ENCODE results near the gene CSMD2. TPM values are rescaled to one million over a fixed set of nuclear protein-coding genes. Genes with fewer than 3 reads are reported as not detected.

Gene CSMD2
- total and polyA plus RNA-seq, 2 of the 8 experiments (the other 6 are each of a cell fraction or from before 2014, with no cell fraction given) = 7.0 to 14.7 TPM

DNA sequence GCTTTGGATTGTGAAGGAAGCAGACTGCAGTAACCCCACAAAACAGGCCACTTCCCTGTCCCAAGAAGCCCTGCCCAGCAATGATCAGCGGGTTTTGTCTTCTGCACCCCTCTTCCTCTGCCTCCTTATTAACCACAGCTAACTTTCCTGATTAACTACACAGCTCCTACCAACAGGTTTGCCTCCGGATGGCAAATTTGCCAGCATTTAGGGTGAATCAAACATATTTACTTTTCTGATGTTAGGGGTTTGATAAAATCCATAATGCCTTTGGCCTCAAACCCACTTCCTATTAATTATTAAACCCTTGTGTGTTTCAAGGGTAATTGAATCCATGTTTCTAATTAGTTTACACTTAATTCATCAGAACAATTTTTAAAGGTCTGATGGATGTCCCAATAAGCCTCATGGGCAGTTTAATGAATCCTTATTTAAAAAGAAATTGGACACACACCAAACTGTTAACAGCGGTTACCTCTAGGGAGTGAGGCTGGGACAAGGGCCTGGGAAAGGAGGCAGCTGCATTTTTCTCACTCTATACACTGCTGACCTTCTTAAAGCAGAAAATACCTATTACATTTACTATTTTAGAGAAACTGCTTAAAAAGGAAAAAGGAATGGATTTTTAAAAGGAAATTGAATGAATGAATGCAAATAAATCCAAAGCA lies 91.9 kb downstream of the CSMD2 start (continued):
- TF ChIP-seq, protein P1, sequence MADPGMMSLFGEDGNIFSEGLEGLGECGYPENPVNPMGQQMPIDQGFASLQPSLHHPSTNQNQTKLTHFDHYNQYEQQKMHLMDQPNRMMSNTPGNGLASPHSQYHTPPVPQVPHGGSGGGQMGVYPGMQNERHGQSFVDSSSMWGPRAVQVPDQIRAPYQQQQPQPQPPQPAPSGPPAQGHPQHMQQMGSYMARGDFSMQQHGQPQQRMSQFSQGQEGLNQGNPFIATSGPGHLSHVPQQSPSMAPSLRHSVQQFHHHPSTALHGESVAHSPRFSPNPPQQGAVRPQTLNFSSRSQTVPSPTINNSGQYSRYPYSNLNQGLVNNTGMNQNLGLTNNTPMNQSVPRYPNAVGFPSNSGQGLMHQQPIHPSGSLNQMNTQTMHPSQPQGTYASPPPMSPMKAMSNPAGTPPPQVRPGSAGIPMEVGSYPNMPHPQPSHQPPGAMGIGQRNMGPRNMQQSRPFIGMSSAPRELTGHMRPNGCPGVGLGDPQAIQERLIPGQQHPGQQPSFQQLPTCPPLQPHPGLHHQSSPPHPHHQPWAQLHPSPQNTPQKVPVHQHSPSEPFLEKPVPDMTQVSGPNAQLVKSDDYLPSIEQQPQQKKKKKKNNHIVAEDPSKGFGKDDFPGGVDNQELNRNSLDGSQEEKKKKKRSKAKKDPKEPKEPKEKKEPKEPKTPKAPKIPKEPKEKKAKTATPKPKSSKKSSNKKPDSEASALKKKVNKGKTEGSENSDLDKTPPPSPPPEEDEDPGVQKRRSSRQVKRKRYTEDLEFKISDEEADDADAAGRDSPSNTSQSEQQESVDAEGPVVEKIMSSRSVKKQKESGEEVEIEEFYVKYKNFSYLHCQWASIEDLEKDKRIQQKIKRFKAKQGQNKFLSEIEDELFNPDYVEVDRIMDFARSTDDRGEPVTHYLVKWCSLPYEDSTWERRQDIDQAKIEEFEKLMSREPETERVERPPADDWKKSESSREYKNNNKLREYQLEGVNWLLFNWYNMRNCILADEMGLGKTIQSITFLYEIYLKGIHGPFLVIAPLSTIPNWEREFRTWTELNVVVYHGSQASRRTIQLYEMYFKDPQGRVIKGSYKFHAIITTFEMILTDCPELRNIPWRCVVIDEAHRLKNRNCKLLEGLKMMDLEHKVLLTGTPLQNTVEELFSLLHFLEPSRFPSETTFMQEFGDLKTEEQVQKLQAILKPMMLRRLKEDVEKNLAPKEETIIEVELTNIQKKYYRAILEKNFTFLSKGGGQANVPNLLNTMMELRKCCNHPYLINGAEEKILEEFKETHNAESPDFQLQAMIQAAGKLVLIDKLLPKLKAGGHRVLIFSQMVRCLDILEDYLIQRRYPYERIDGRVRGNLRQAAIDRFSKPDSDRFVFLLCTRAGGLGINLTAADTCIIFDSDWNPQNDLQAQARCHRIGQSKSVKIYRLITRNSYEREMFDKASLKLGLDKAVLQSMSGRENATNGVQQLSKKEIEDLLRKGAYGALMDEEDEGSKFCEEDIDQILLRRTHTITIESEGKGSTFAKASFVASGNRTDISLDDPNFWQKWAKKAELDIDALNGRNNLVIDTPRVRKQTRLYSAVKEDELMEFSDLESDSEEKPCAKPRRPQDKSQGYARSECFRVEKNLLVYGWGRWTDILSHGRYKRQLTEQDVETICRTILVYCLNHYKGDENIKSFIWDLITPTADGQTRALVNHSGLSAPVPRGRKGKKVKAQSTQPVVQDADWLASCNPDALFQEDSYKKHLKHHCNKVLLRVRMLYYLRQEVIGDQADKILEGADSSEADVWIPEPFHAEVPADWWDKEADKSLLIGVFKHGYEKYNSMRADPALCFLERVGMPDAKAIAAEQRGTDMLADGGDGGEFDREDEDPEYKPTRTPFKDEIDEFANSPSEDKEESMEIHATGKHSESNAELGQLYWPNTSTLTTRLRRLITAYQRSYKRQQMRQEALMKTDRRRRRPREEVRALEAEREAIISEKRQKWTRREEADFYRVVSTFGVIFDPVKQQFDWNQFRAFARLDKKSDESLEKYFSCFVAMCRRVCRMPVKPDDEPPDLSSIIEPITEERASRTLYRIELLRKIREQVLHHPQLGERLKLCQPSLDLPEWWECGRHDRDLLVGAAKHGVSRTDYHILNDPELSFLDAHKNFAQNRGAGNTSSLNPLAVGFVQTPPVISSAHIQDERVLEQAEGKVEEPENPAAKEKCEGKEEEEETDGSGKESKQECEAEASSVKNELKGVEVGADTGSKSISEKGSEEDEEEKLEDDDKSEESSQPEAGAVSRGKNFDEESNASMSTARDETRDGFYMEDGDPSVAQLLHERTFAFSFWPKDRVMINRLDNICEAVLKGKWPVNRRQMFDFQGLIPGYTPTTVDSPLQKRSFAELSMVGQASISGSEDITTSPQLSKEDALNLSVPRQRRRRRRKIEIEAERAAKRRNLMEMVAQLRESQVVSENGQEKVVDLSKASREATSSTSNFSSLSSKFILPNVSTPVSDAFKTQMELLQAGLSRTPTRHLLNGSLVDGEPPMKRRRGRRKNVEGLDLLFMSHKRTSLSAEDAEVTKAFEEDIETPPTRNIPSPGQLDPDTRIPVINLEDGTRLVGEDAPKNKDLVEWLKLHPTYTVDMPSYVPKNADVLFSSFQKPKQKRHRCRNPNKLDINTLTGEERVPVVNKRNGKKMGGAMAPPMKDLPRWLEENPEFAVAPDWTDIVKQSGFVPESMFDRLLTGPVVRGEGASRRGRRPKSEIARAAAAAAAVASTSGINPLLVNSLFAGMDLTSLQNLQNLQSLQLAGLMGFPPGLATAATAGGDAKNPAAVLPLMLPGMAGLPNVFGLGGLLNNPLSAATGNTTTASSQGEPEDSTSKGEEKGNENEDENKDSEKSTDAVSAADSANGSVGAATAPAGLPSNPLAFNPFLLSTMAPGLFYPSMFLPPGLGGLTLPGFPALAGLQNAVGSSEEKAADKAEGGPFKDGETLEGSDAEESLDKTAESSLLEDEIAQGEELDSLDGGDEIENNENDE (IDR thresholded peaks at IDR 0.05; ENCODE audit: insufficient replicate concordance, low read length) = no peak
- TF ChIP-seq CTBP2 (IDR thresholded peaks at IDR 0.05; ENCODE audit: borderline replicate concordance, insufficient read depth, insufficient read length, low read length) (no peak), GABPA (IDR thresholded peaks at IDR 0.05; ENCODE audit: borderline replicate concordance, insufficient read depth, low read length) (no peak), SIN3A (conservative IDR thresholded peaks at IDR 0.05 in 1 of 2, IDR thresholded peaks at IDR 0.05 in 1 of 2; ENCODE audit: low read depth in 1 of 2, low read length in 2 of 2) (no peak), SP2 (IDR thresholded peaks at IDR 0.05; ENCODE audit: low read length) (no peak), KDM4A (IDR thresholded peaks at IDR 0.05; ENCODE audit: low read depth, low read length, severe bottlenecking) (no peak), GTF2F1 (IDR thresholded peaks at IDR 0.05; ENCODE audit: borderline replicate concordance, low read depth, low read length) (no peak), SIX5 (IDR thresholded peaks at IDR 0.05; ENCODE audit: low read depth, low read length) (no peak), POLR2AphosphoS5 (IDR thresholded peaks at IDR 0.05; ENCODE audit: low read depth, low read length) (no peak)
- TF ChIP-seq, protein P2, sequence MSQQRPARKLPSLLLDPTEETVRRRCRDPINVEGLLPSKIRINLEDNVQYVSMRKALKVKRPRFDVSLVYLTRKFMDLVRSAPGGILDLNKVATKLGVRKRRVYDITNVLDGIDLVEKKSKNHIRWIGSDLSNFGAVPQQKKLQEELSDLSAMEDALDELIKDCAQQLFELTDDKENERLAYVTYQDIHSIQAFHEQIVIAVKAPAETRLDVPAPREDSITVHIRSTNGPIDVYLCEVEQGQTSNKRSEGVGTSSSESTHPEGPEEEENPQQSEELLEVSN (IDR thresholded peaks at IDR 0.05) = no peak
